Endothelial cell of umbilical vein (primary cell): ENCODE measurements around the gene SGPP1. TPM values are rescaled to one million over a fixed set of nuclear protein-coding genes. Genes with fewer than 3 reads are reported as not detected.

Experiments
- BruUV-seq: library from RNA; stranded (reverse); fragments of 400-500 nt; replicated peaks from 2 replicates; lab custom pipeline; 2021; lab: Mats Ljungman, UMichigan
- CTCF ChIA-PET: fragments of 300-600, 350-600 bp; sonication (Branson Sonifier 250); formaldehyde crosslinking; loops from one replicate; lab custom pipeline; 2021; ENCODE audit warnings: antibody characterized with exemption, inconsistent platforms; lab: Charles Lee
- POLR2A ChIA-PET: fragments of 300-600, 350-600 bp; sonication (Branson Sonifier 250); formaldehyde crosslinking; loops from one replicate; lab custom pipeline; 2021; ENCODE audit warnings: antibody characterized with exemption, inconsistent platforms; lab: Charles Lee
- DNase-seq: peaks from one replicate; pipeline ENCODE4 v3.0.0-alpha.2; 2011; ENCODE audit warnings: low read depth, low spot score
- FAIRE-seq: peaks from 2 replicates; lab custom pipeline; 2011; peaks lifted over from hg19 to GRCh38; lab: Jason Lieb, UNC
- H2AFZ ChIP-seq: 2 replicates; pipeline ENCODE4 v1.6.0; 2012; ENCODE audit warnings: low read depth, low read length, control low read depth, inconsistent platforms
- H3K27ac ChIP-seq: 2 replicates; pipeline ENCODE4 v1.5.1; 2011; ENCODE audit warnings: low read depth, mild to moderate bottlenecking, control low read depth, low read length, moderate library complexity; ENCODE audit not compliant: insufficient read depth
- H3K27me3 ChIP-seq, 2 experiments: 2 replicates each; pipeline versions ENCODE4 v1.6.0 to v1.6.1; 2011; ENCODE audit warnings: low read length in 2 of 2, mixed read lengths in 1 of 2; ENCODE audit not compliant: control insufficient read depth in 2 of 2, insufficient read depth in 2 of 2
- H3K36me3 ChIP-seq, 2 experiments: 2 replicates in 1 of 2; 3 replicates in 1 of 2; pipeline ENCODE4 v1.5.1; 2011; ENCODE audit warnings: low read length in 2 of 2, mild to moderate bottlenecking in 1 of 2, moderate library complexity in 1 of 2; ENCODE audit not compliant: control insufficient read depth in 2 of 2, insufficient read depth in 2 of 2; ENCODE audit errors: extremely low read depth in 1 of 2
- H3K4me1 ChIP-seq: 3 replicates; pipeline ENCODE4 v1.5.1; 2011; ENCODE audit warnings: mild to moderate bottlenecking, low read length; ENCODE audit not compliant: control insufficient read depth, insufficient read depth; ENCODE audit errors: extremely low read depth
- H3K4me2 ChIP-seq: 2 replicates; pipeline ENCODE4 v1.6.1; 2011; ENCODE audit warnings: low read length, control low read depth, mixed read lengths; ENCODE audit not compliant: insufficient read depth
- H3K4me3 ChIP-seq, 3 experiments: fragments of 200-600 bp in 1 of 3; sonication (generic), shearing (Covaris generic) in 1 of 3; replicated peaks in 1 of 3; 2 replicates each; pipeline ENCODE4 v1.5.1; 2011 to 2016; ENCODE audit warnings: control low read depth in 3 of 3, low read length in 3 of 3, mild to moderate bottlenecking in 2 of 3, inconsistent platforms in 1 of 3, low read depth in 1 of 3, moderate library complexity in 1 of 3; ENCODE audit not compliant: insufficient read depth in 1 of 3
- H3K79me2 ChIP-seq: 2 replicates; pipeline ENCODE4 v1.6.0; 2012; ENCODE audit warnings: low read length, inconsistent platforms; ENCODE audit not compliant: control insufficient read depth, insufficient read depth
- H3K9ac ChIP-seq: replicated peaks from 2 replicates; pipeline ENCODE3; 2011; ENCODE audit warnings: low read length, control low read depth; ENCODE audit not compliant: insufficient read depth; ENCODE audit errors: extremely low read depth
- H3K9me1 ChIP-seq: replicated peaks from 3 replicates; pipeline ENCODE4 v1.6.0; 2011; ENCODE audit warnings: mild to moderate bottlenecking, low read length; ENCODE audit not compliant: control insufficient read depth, insufficient read depth; ENCODE audit errors: extremely low read depth
- H3K9me3 ChIP-seq: replicated peaks from 2 replicates; pipeline ENCODE4 v1.5.1; 2012; ENCODE audit warnings: low read length, inconsistent platforms; ENCODE audit not compliant: control insufficient read depth, insufficient read depth
- H4K20me1 ChIP-seq: replicated peaks from 2 replicates; pipeline ENCODE3; 2011; ENCODE audit warnings: mild to moderate bottlenecking, low read length; ENCODE audit not compliant: control insufficient read depth, insufficient read depth; ENCODE audit errors: extremely low read depth
- EZH2 ChIP-seq: IDR thresholded peaks from 2 replicates; pipeline ENCODE4 v1.6.1; 2012; ENCODE audit warnings: borderline replicate concordance, low read depth, mild to moderate bottlenecking, moderate library complexity, low read length, inconsistent platforms; ENCODE audit not compliant: severe bottlenecking
- FOS ChIP-seq: IDR thresholded peaks from 2 replicates; pipeline ENCODE4 v1.6.1; 2011; ENCODE audit warnings: mild to moderate bottlenecking, low read length, moderate library complexity, borderline replicate concordance; ENCODE audit not compliant: insufficient read depth
- GATA2 ChIP-seq: IDR thresholded peaks from 2 replicates; pipeline ENCODE4 v1.7.0; 2011; ENCODE audit warnings: low read depth, mild to moderate bottlenecking, moderate library complexity, mixed read lengths, low read length; ENCODE audit not compliant: insufficient read length, insufficient read depth
- JUN ChIP-seq: IDR thresholded peaks from 2 replicates; pipeline ENCODE4 v1.6.1; 2011; ENCODE audit warnings: borderline replicate concordance, low read depth; ENCODE audit not compliant: insufficient read length, insufficient read depth
- MAX ChIP-seq: IDR thresholded peaks from 2 replicates; pipeline ENCODE4 v1.6.1; 2011; ENCODE audit not compliant: insufficient read depth, insufficient read length
- MYC ChIP-seq: IDR thresholded peaks from one replicate; pipeline ENCODE4 v1.6.1; 2011; ENCODE audit warnings: mild to moderate bottlenecking, low read depth, low read length
- POLR2A ChIP-seq: IDR thresholded peaks from 2 replicates; pipeline ENCODE4 v1.6.1; 2012; ENCODE audit warnings: low read depth, mild to moderate bottlenecking, control low read depth, low read length
- POLR2AphosphoS5 ChIP-seq: IDR thresholded peaks from 2 replicates; pipeline ENCODE4 v1.6.1; 2012; ENCODE audit warnings: low read depth, mild to moderate bottlenecking, control low read depth, low read length, moderate library complexity; ENCODE audit not compliant: insufficient read depth
- dilution Hi-C: fragments of 300-500 bp; cut with MboI; formaldehyde crosslinking; loops from one replicate; pipeline ENCODE4 v1.15.0; 2019; ENCODE audit warnings: low sequenced_read_pairs; ENCODE audit not compliant: extremely low pct_ligation_motif_present
- intact Hi-C: fragments of 100-400 bp; cut with micrococcal nuclease; formaldehyde crosslinking; loops from one replicate; pipeline ENCODE4 v1.10.0; 2022
- polyA plus RNA-seq, 4 experiments: library from polyadenylated mRNA; depleted of rRNA in 3 of 4; stranded (reverse) in 3 of 4; unstranded in 1 of 4; fragments of >200 nt; gene quantifications; 2 replicates each; pipeline versions ENCODE4 v1.2.1 to v1.2.3, GENCODE V29; 2011 to 2012; ENCODE audit warnings: missing spikeins in 1 of 4
- total RNA-seq: library from RNA; stranded (reverse); gene quantifications from 2 replicates; pipeline ENCODE4 v1.2.3, GENCODE V29; 2021
- TF ChIP-seq, protein P1 (sequence below), 2 donors: IDR thresholded peaks; 1 replicate in 1 of 2; 2 replicates in 1 of 2; pipeline ENCODE4 v1.5.1; 2011; ENCODE audit warnings: low read length in 2 of 2, mild to moderate bottlenecking in 2 of 2, moderate library complexity in 2 of 2, control low read depth in 1 of 2, inconsistent platforms in 1 of 2, low read depth in 1 of 2; ENCODE audit not compliant: insufficient read depth in 1 of 2; ENCODE audit errors: extremely low read depth in 1 of 2

The SGPP1 gene
- total and polyA plus RNA-seq, 2 donors (not counting 3 experiments of a cell fraction or from before 2014, with no cell fraction given): 6.2 to 7.9 TPM

- POLR2A ChIA-PET: interaction anchor here (0.7 kb wide), 1 partner anchor 14 kb away, joined by 7 read pairs; no protein-coding TSS in a partner anchor
- H3K27me3 ChIP-seq: no peaks in the 10 kb centered on the region
- no peaks in the 10 kb centered on the region for H4K20me1 ChIP-seq
- dilution Hi-C loops (no loop called here), intact Hi-C loops (no loop called here)
- CTCF ChIA-PET: interaction anchor here (0.6 kb wide), 1 partner anchor 21 kb away, joined by 3 read pairs; no protein-coding TSS in a partner anchor
- H3K4me2 ChIP-seq: no peak overlapping the region
- TF ChIP-seq POLR2A (no peak), FOS (no peak), MYC (no peak), EZH2 (no peak), GATA2 (no peak), JUN (no peak), POLR2AphosphoS5 (no peak), MAX (no peak)
- TF ChIP-seq, protein P1, sequence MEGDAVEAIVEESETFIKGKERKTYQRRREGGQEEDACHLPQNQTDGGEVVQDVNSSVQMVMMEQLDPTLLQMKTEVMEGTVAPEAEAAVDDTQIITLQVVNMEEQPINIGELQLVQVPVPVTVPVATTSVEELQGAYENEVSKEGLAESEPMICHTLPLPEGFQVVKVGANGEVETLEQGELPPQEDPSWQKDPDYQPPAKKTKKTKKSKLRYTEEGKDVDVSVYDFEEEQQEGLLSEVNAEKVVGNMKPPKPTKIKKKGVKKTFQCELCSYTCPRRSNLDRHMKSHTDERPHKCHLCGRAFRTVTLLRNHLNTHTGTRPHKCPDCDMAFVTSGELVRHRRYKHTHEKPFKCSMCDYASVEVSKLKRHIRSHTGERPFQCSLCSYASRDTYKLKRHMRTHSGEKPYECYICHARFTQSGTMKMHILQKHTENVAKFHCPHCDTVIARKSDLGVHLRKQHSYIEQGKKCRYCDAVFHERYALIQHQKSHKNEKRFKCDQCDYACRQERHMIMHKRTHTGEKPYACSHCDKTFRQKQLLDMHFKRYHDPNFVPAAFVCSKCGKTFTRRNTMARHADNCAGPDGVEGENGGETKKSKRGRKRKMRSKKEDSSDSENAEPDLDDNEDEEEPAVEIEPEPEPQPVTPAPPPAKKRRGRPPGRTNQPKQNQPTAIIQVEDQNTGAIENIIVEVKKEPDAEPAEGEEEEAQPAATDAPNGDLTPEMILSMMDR (IDR thresholded peaks at IDR 0.05; ENCODE audit: extremely low read depth in 1 of 2, insufficient read depth in 1 of 2, low read depth in 1 of 2, low read length in 2 of 2): no peak
- H3K4me1 ChIP-seq: no peaks in the 10 kb centered on the region
- no TSS peak for BruUV-seq
- H3K36me3 ChIP-seq: no peaks in the 10 kb centered on the region
- H3K27ac ChIP-seq: no peak overlapping the region
- no peak overlapping the region for H3K9ac ChIP-seq
- FAIRE-seq: no peak
- no peak overlapping the region for H2AFZ ChIP-seq
- H3K79me2 ChIP-seq: no peaks in the 10 kb centered on the region
- no peaks in the 10 kb centered on the region for H3K9me1 ChIP-seq
- no peak overlapping the region for H3K4me3 ChIP-seq
- no peak for DNase-seq
- no peaks in the 10 kb centered on the region for H3K9me3 ChIP-seq
Observed at GRCh38 chr14:63654936-63655335, 72.9 kb downstream of the SGPP1 start.
